IMR-90 (cell line): ENCODE results near the gene AK2. TPM values are rescaled to one million over a fixed set of nuclear protein-coding genes. Genes with fewer than 3 reads are reported as not detected.

Experiments
- ATAC-seq: fragments of 200-7000 bp; cut with Tn5 transposase; 2 replicates; pipeline ENCODE4 v1.9.1; 2020; ENCODE audit warnings: low read depth, mild to moderate bottlenecking, moderate library complexity
- BruUV-seq: library from RNA; stranded (reverse); fragments of 400-500 nt; replicated peaks from 2 replicates; lab custom pipeline; 2021; lab: Mats Ljungman, UMichigan
- CTCF ChIA-PET: fragments of 300-600 bp; formaldehyde crosslinking; extraction: SDS; loops from one replicate; lab custom pipeline; 2021; ENCODE audit warnings: antibody characterized with exemption; lab: Yijun Ruan, JAX
- POLR2A ChIA-PET: fragments of 300-600 bp; sonication (Branson Sonifier 250); formaldehyde crosslinking; loops from one replicate; lab custom pipeline; 2022; ENCODE audit warnings: antibody characterized with exemption; ENCODE audit not compliant: unreplicated experiment; lab: Charles Lee
- DNase-seq: peaks from one replicate; pipeline ENCODE4 v3.0.0; 2013
- H2AFZ ChIP-seq: replicated peaks from 2 replicates; pipeline ENCODE3; 2013; ENCODE audit warnings: low read length, mild to moderate bottlenecking; ENCODE audit not compliant: poor library complexity
- H2AK5ac ChIP-seq: 2 replicates; pipeline ENCODE4 v1.6.1; 2013; ENCODE audit warnings: low read depth, low read length, inconsistent platforms
- H2AK9ac ChIP-seq: replicated peaks from 2 replicates; pipeline ENCODE3; 2013; ENCODE audit warnings: mild to moderate bottlenecking, low read depth, low read length, moderate library complexity; ENCODE audit not compliant: poor library complexity
- H2BK120ac ChIP-seq: 2 replicates; pipeline ENCODE4 v1.6.1; 2013; ENCODE audit warnings: low read depth, low read length, inconsistent platforms
- H2BK15ac ChIP-seq: 3 replicates; pipeline ENCODE4 v1.6.1; 2013; ENCODE audit warnings: low read depth, low read length, inconsistent platforms
- H2BK20ac ChIP-seq: 2 replicates; pipeline ENCODE4 v1.6.1; 2013; ENCODE audit warnings: low read depth, mild to moderate bottlenecking, inconsistent platforms, low read length, moderate library complexity
- H2BK5ac ChIP-seq: 2 replicates; pipeline ENCODE4 v1.6.1; 2013; ENCODE audit warnings: mild to moderate bottlenecking, low read depth, low read length, inconsistent platforms; ENCODE audit not compliant: poor library complexity, severe bottlenecking
- H3K14ac ChIP-seq: replicated peaks from 2 replicates; pipeline ENCODE4 v1.6.1; 2013; ENCODE audit warnings: low read depth, low read length, inconsistent platforms
- H3K18ac ChIP-seq: 2 replicates; pipeline ENCODE4 v1.6.1; 2013; ENCODE audit warnings: low read depth, low read length, control low read depth
- H3K23ac ChIP-seq: 2 replicates; pipeline ENCODE4 v1.6.1; 2013; ENCODE audit warnings: low read depth, low read length, inconsistent platforms
- H3K27ac ChIP-seq: 2 replicates; pipeline ENCODE4 v1.5.1; 2013; ENCODE audit warnings: mild to moderate bottlenecking, control low read depth, low read length; ENCODE audit not compliant: insufficient read depth
- H3K27me3 ChIP-seq: 2 replicates; pipeline ENCODE4 v1.6.1; 2013; ENCODE audit warnings: low read length; ENCODE audit not compliant: control insufficient read depth, insufficient read depth
- H3K36me3 ChIP-seq: 2 replicates; pipeline ENCODE4 v1.6.1; 2013; ENCODE audit warnings: low read length, mixed read lengths; ENCODE audit not compliant: control insufficient read depth, insufficient read depth
- H3K4ac ChIP-seq: 2 replicates; pipeline ENCODE4 v1.6.1; 2013; ENCODE audit warnings: low read depth, low read length, inconsistent platforms
- H3K4me1 ChIP-seq: 2 replicates; pipeline ENCODE4 v1.6.1; 2013; ENCODE audit warnings: low read length, mixed read lengths; ENCODE audit not compliant: control insufficient read depth, insufficient read depth
- H3K4me2 ChIP-seq: 2 replicates; pipeline ENCODE4 v1.6.1; 2013; ENCODE audit warnings: low read depth, mild to moderate bottlenecking, control low read depth, low read length, moderate library complexity
- H3K4me3 ChIP-seq: 2 replicates; pipeline ENCODE4 v1.5.1; 2013; ENCODE audit warnings: low read depth, mild to moderate bottlenecking, control low read depth, low read length, moderate library complexity; ENCODE audit not compliant: insufficient read depth
- H3K56ac ChIP-seq: 2 replicates; pipeline ENCODE4 v1.6.1; 2013; ENCODE audit warnings: low read length, inconsistent platforms; ENCODE audit not compliant: insufficient read depth; ENCODE audit errors: extremely low read depth
- H3K79me1 ChIP-seq, 2 experiments: 2 replicates each; pipeline ENCODE4 v1.6.1; 2013; ENCODE audit warnings: low read length in 2 of 2, inconsistent platforms in 1 of 2, low read depth in 1 of 2
- H3K9ac ChIP-seq: 2 replicates; pipeline ENCODE4 v1.6.1; 2013; ENCODE audit warnings: low read depth, low read length, control low read depth
- H3K9me1 ChIP-seq: 2 replicates; pipeline ENCODE4 v1.6.1; 2013; ENCODE audit warnings: low read length, inconsistent platforms; ENCODE audit not compliant: insufficient read depth
- H3K9me3 ChIP-seq: 2 replicates; pipeline ENCODE4 v1.6.1; 2013; ENCODE audit warnings: low read length; ENCODE audit not compliant: control insufficient read depth, insufficient read depth
- H4K20me1 ChIP-seq: 2 replicates; pipeline ENCODE4 v1.6.1; 2013; ENCODE audit warnings: low read length, inconsistent platforms; ENCODE audit not compliant: insufficient read depth
- H4K5ac ChIP-seq: 2 replicates; pipeline ENCODE4 v1.6.1; 2013; ENCODE audit warnings: mild to moderate bottlenecking, low read depth, low read length, control low read depth
- H4K8ac ChIP-seq, 2 experiments: 2 replicates each; pipeline ENCODE4 v1.6.1; 2013; ENCODE audit warnings: low read depth in 2 of 2, low read length in 2 of 2, control low read depth in 1 of 2, inconsistent platforms in 1 of 2
- H4K91ac ChIP-seq: 2 replicates; pipeline ENCODE4 v1.6.1; 2013; ENCODE audit warnings: low read depth, low read length, inconsistent platforms; ENCODE audit not compliant: insufficient read depth
- BHLHE40 ChIP-seq: fragments of 150-350 bp; IDR thresholded peaks from 2 replicates; pipeline ENCODE4 v1.6.1; 2016; ENCODE audit warnings: mild to moderate bottlenecking, low read depth, low read length
- CEBPB ChIP-seq: IDR thresholded peaks from 2 replicates; pipeline ENCODE4 v1.6.1; 2012; ENCODE audit warnings: low read depth, low read length, improper control_type of control experiment
- CHD1 ChIP-seq: IDR thresholded peaks from 2 replicates; pipeline ENCODE4 v1.6.1; 2012; ENCODE audit warnings: low read depth, low read length, improper control_type of control experiment
- FOS ChIP-seq: fragments of 150-350 bp; IDR thresholded peaks from 2 replicates; pipeline ENCODE4 v1.6.1; 2016; ENCODE audit warnings: low read depth, low read length
- MAFK ChIP-seq: IDR thresholded peaks from 2 replicates; pipeline ENCODE4 v1.6.1; 2012; ENCODE audit warnings: low read depth, low read length, improper control_type of control experiment
- MAZ ChIP-seq: IDR thresholded peaks from 2 replicates; pipeline ENCODE4 v1.6.1; 2012; ENCODE audit warnings: low read depth, mild to moderate bottlenecking, low read length, improper control_type of control experiment, moderate library complexity, borderline replicate concordance
- MXI1 ChIP-seq: IDR thresholded peaks from 2 replicates; pipeline ENCODE4 v1.6.1; 2012; ENCODE audit warnings: low read depth, mild to moderate bottlenecking, low read length, moderate library complexity, borderline replicate concordance
- NFE2L2 ChIP-seq: fragments of 150-350 bp; IDR thresholded peaks from 2 replicates; pipeline ENCODE4 v1.6.1; 2016; ENCODE audit warnings: low read depth, mild to moderate bottlenecking, low read length
- POLR2A ChIP-seq: IDR thresholded peaks from 2 replicates; pipeline ENCODE4 v1.6.1; 2012; ENCODE audit warnings: mild to moderate bottlenecking, low read depth, low read length
- RAD21 ChIP-seq: IDR thresholded peaks from 2 replicates; pipeline ENCODE4 v1.6.1; 2012; ENCODE audit warnings: low read length, improper control_type of control experiment
- RCOR1 ChIP-seq: IDR thresholded peaks from 2 replicates; pipeline ENCODE4 v1.6.1; 2012; ENCODE audit warnings: mild to moderate bottlenecking, low read length, improper control_type of control experiment; ENCODE audit not compliant: insufficient replicate concordance
- SMC3 ChIP-seq: fragments of 150-350 bp; IDR thresholded peaks from 2 replicates; pipeline ENCODE4 v1.6.1; 2016; ENCODE audit warnings: low read depth, mild to moderate bottlenecking, antibody characterized with exemption, low read length, moderate library complexity
- USF2 ChIP-seq: fragments of 150-350 bp; IDR thresholded peaks from 2 replicates; pipeline ENCODE4 v1.6.1; 2017; ENCODE audit warnings: mild to moderate bottlenecking, antibody characterized with exemption, low read length, low read depth
- WGBS, 2 experiments: methylation state at CpG; one replicate each; pipeline versions ENCODE4 v1.1.5 to v1.1.7; 2013; ENCODE audit warnings: missing lambda C conversion rate in 2 of 2; ENCODE audit not compliant: insufficient read length in 1 of 2; ENCODE audit errors: extremely low coverage in 2 of 2; 5-methylcytosine and 5-hydroxymethylcytosine counted together
- dilution Hi-C: fragments of 300-500 bp; cut with HindIII; formaldehyde crosslinking; loops from one replicate; pipeline ENCODE4 v1.14.3; 2018; ENCODE audit warnings: low sequenced_read_pairs; ENCODE audit not compliant: unreplicated experiment
- in situ Hi-C: fragments of 300-500 bp; cut with MboI; formaldehyde crosslinking; loops from 3 replicates; pipeline ENCODE4 v1.14.3; 2019; ENCODE audit warnings: low sequenced_read_pairs, inconsistent platforms, mixed read lengths
- intact Hi-C: fragments of 100-400 bp; cut with micrococcal nuclease; formaldehyde crosslinking; loops from 2 replicates; pipeline ENCODE4 v1.10.0; 2022
- polyA plus RNA-seq, 3 experiments: library from polyadenylated mRNA; depleted of rRNA; stranded (reverse); fragments of >200 nt; gene quantifications; 2 replicates each; pipeline ENCODE4 v1.2.3, GENCODE V29; 2012; ENCODE audit warnings: low replicate concordance in 1 of 3
- total RNA-seq: library from RNA; depleted of rRNA; stranded (reverse); fragments of >200 nt; gene quantifications from 2 replicates; pipeline ENCODE4 v1.2.3, GENCODE V29; 2012
- TF ChIP-seq, protein P1 (sequence below): fragments of 150-350 bp; IDR thresholded peaks from 2 replicates; pipeline ENCODE4 v1.6.1; 2016; ENCODE audit warnings: low read depth, mild to moderate bottlenecking, low read length, moderate library complexity, borderline replicate concordance
- TF ChIP-seq, protein P2 (sequence below): conservative IDR thresholded peaks from 2 replicates; pipeline ENCODE4 v1.5.1; 2012; ENCODE audit warnings: mild to moderate bottlenecking, low read depth, low read length, improper control_type of control experiment

AK2 gene
- total and polyA plus RNA-seq, 2 of the 4 experiments (the other 2 are of a cell fraction), result 118 to 203 TPM

DNA sequence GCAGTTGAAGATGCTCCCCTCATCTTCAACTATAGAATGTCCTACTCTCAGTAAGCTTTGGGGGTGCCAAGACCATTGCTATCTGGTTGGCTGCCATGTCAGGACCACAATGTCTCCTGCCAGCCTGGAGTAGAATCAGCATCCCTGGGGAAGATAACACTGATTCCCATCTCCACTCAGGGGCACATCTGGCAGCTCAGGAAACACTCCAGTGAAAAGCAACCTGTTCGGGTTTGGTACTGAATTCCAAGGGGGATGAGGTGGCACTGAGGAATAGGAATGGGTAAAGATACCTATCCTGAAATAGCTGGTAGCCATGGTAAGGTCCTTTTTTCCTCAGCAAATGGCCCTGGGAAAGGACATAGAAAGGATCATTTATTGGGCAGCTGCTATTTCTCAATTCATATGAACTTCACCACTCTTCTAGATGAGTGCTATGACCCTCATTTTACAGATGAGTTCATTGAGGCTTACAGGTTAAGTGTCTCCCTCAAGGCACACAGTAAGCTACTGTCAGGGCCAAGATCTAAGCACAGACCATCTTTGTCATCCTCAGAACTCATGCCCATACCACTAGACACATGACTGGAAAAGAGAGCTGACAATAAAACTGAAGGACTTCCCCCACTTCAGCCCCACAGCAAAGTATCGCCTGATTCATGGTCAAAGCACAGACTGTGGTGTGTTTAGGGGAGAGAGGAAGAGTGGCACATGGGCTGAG is 31.4 kb downstream of the AK2 start:
- H2AK9ac ChIP-seq, result no peak overlapping the region
- H3K4me1 ChIP-seq, result peaks cover 22% of the 10 kb centered on the region
- dilution Hi-C loops, result no loop called here
- no peak overlapping the region for H3K18ac ChIP-seq
- no CpG with 5 or more reads among the region's 2 CpGs for WGBS, 2 experiments
- H3K9me1 ChIP-seq, result peaks cover 16% of the 10 kb centered on the region
- peak overlapping the region; percentile 7 for H2BK5ac ChIP-seq
- H3K27ac ChIP-seq, result no peak overlapping the region
- CTCF ChIA-PET, result interaction anchor here (1.0 to 1.1 kb wide), 2 partner anchors 72 to 85 kb away, joined by 4 read pairs; no protein-coding TSS in a partner anchor
- no peak overlapping the region; the same call in 1 of the 2 replicates for H3K4ac ChIP-seq
- no peak overlapping the region for H4K5ac ChIP-seq
- in situ Hi-C loops, result loop anchor here (5.0 kb wide), 1 partner anchor 73 kb away; no protein-coding TSS in a partner anchor
- no peak overlapping the region for H2AFZ ChIP-seq
- no peak overlapping the region for H3K9ac ChIP-seq
- no peak overlapping the region; the same call in 1 of the 2 replicates for H2BK120ac ChIP-seq
- no peak overlapping the region for H3K4me3 ChIP-seq
- H3K27me3 ChIP-seq, result no peaks in the 10 kb centered on the region
- no peak overlapping the region for H2BK15ac ChIP-seq
- H3K23ac ChIP-seq, result peak overlapping the region; percentile 27
- no peak overlapping the region for H4K91ac ChIP-seq
- H4K20me1 ChIP-seq, result peaks cover 11% of the 10 kb centered on the region; the same call in 1 of the 2 replicates
- BruUV-seq, result no TSS peak
- peak overlapping the region; percentile 74 for H3K14ac ChIP-seq
- H3K9me3 ChIP-seq, result no peaks in the 10 kb centered on the region
- peak overlapping the region; percentile 27; the same call in 1 of the 2 replicates for H2BK20ac ChIP-seq
- no peak overlapping the region for H4K8ac ChIP-seq
- peak overlapping the region; percentile 51; the same call in 1 of the 2 replicates for H2AK5ac ChIP-seq
- POLR2A ChIA-PET, result no interaction called here
- peaks cover 14% of the 10 kb centered on the region for H3K36me3 ChIP-seq
- ATAC-seq (no peak), DNase-seq (no peak)
- intact Hi-C loops, result no loop called here
- H3K79me1 ChIP-seq, result peaks cover 2 to 27% of the 10 kb centered on the region in 2 experiments
- no peak for TF ChIP-seq SMC3
- TF ChIP-seq FOS, result no peak
- TF ChIP-seq, protein P1, sequence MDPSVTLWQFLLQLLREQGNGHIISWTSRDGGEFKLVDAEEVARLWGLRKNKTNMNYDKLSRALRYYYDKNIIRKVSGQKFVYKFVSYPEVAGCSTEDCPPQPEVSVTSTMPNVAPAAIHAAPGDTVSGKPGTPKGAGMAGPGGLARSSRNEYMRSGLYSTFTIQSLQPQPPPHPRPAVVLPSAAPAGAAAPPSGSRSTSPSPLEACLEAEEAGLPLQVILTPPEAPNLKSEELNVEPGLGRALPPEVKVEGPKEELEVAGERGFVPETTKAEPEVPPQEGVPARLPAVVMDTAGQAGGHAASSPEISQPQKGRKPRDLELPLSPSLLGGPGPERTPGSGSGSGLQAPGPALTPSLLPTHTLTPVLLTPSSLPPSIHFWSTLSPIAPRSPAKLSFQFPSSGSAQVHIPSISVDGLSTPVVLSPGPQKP, result no peak
- no peak for TF ChIP-seq NFE2L2
- TF ChIP-seq RCOR1, result no peak
- TF ChIP-seq MAZ, result no peak
- TF ChIP-seq, protein P2, sequence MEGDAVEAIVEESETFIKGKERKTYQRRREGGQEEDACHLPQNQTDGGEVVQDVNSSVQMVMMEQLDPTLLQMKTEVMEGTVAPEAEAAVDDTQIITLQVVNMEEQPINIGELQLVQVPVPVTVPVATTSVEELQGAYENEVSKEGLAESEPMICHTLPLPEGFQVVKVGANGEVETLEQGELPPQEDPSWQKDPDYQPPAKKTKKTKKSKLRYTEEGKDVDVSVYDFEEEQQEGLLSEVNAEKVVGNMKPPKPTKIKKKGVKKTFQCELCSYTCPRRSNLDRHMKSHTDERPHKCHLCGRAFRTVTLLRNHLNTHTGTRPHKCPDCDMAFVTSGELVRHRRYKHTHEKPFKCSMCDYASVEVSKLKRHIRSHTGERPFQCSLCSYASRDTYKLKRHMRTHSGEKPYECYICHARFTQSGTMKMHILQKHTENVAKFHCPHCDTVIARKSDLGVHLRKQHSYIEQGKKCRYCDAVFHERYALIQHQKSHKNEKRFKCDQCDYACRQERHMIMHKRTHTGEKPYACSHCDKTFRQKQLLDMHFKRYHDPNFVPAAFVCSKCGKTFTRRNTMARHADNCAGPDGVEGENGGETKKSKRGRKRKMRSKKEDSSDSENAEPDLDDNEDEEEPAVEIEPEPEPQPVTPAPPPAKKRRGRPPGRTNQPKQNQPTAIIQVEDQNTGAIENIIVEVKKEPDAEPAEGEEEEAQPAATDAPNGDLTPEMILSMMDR, result no peak
- TF ChIP-seq MXI1, result no peak
- no peak for TF ChIP-seq CHD1
- TF ChIP-seq USF2, result no peak
- TF ChIP-seq RAD21, result no peak
- TF ChIP-seq CEBPB, result no peak
- TF ChIP-seq MAFK, result no peak
- no peak for TF ChIP-seq POLR2A
- TF ChIP-seq BHLHE40, result no peak
- H3K4me2 ChIP-seq, result no peak overlapping the region
- H3K56ac ChIP-seq, result no peak overlapping the region
